GM20000 (cell line): ENCODE measurements around the gene MTMR1.

Experiments
- DNase-seq: peaks from one replicate; pipeline ENCODE4 v3.0.0; 2012; ENCODE audit warnings: low spot score
- TF ChIP-seq, protein P1 (sequence below): IDR thresholded peaks from 2 replicates; pipeline ENCODE4 v1.5.1; 2012; ENCODE audit warnings: mild to moderate bottlenecking, control low read depth; ENCODE audit errors: extremely low read depth, missing control alignments

Gene MTMR1

DNA sequence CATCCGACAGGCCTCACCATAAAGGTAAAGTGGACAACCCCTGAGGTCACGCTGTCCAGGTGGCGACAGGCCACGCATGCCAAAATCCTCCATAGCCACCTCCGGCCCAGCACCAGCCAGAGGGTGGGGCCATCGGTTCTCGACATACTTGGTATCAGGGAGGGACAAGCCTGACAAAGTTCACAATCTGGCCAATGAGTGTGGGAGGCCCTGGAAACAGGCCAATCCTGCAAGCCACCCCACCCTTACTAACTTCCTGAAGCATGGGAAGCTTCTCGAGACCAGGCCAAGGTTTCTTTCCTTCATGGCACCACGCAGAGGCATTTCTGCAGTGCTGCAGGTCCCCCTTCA, 73.8 kb downstream of the MTMR1 start:
- TF ChIP-seq, protein P1, sequence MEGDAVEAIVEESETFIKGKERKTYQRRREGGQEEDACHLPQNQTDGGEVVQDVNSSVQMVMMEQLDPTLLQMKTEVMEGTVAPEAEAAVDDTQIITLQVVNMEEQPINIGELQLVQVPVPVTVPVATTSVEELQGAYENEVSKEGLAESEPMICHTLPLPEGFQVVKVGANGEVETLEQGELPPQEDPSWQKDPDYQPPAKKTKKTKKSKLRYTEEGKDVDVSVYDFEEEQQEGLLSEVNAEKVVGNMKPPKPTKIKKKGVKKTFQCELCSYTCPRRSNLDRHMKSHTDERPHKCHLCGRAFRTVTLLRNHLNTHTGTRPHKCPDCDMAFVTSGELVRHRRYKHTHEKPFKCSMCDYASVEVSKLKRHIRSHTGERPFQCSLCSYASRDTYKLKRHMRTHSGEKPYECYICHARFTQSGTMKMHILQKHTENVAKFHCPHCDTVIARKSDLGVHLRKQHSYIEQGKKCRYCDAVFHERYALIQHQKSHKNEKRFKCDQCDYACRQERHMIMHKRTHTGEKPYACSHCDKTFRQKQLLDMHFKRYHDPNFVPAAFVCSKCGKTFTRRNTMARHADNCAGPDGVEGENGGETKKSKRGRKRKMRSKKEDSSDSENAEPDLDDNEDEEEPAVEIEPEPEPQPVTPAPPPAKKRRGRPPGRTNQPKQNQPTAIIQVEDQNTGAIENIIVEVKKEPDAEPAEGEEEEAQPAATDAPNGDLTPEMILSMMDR: no peak
- no peak for DNase-seq

DNA sequence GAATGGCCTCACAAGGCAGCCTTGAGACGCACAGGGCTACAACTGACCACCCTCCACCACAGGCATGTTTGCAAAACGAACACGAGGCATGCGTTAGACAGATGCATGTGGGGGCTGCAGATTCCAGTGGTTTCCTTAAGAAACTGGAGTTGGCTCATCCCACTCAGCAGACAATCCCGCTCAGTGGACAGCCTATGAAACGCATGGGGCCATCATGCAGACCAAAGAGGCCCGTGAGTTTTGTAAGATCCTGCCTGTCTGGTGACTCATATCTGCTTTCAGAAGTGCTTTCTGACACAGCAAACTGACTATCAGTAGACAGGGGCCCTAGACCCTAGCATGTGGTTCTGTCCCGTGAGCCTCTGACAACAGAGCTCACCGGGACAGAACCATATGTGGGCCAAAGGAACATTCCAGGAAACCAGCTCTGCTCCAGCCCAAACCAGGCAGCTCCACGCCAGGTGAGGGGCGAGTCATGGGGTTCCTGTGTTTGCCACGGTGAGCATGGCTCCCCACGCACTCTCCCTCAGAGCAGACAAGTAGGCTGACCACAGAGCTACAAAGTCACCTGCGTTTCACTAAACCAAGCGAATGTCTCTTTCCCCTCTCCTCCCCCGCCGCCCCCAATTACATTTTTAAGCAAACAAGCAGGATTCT, 74.4 kb downstream of the MTMR1 start:
- no peak for DNase-seq

DNA sequence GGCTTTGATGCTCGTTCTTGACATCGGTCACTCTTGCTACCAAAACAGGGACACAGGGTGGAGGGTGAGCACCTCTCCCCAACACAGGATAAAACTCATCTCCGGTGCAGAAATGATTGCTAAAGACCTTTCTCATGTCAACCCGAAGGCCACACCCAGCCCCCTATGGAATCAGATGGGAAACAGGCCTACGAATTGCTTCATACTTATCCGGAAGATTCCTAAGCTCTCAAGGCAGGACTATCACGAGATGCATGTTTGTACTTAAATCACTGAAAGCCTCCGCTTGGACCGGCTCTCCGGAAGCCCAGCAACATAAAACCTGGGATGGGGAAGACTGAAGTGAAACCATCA, 74.9 kb downstream of the MTMR1 start:
- TF ChIP-seq, protein P1: no peak
- no peak for DNase-seq

More for the DNA sequence above, 74.4 kb downstream of the MTMR1 start:
- TF ChIP-seq, protein P1: no peak

DNA sequence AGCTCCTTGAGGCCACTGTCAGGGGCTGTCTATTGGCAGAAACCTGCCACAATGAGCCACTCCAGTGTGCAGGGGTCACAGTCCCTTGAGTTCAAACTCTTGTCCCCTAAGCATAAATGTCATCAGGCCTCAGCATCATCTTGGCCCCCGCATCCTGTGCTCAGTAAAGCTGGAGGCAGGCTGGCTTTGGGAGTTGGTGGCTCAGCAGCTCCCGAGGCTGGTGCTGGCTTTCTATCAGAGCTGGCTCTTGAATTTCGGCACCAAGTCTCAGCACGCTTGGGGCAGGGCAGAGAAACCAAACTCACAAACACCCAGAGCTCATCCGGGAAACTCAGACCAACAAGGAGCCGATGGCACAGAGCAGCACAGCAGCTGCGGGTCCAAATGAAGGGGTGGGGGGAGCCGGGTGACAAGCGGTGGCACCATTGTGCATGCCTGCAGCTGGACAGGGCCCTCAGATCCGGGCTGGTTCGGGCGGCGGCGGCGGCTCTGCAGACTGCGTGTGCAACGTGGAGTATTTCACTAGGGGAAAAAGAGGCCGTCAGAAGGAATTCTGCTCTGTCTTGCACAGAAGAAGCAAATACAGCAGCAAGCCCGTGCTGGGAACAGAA, 75.5 kb downstream of the MTMR1 start:
- TF ChIP-seq, protein P1: no peak
- DNase-seq: no peak

DNA sequence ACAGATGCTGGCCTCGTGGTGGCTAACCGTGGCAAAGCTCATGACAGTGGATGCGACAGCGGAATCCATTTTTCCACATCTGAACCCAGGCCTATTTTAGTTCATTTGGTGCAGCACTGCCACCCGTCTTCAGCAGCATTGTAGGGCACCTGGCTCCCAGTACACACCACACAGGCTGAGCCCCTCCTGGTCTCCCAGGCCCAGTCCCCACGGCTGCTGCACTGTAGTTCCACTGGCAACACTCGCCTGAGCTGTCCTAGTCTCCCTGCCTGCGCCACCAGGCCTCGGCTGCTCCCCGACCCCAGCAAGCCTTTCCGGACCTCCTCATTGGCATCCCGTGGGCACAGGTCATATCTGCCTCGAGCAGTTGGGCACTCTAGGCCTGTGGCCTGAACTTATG, 76.2 kb downstream of the MTMR1 start:
- TF ChIP-seq, protein P1: no peak
- no peak for DNase-seq

DNA sequence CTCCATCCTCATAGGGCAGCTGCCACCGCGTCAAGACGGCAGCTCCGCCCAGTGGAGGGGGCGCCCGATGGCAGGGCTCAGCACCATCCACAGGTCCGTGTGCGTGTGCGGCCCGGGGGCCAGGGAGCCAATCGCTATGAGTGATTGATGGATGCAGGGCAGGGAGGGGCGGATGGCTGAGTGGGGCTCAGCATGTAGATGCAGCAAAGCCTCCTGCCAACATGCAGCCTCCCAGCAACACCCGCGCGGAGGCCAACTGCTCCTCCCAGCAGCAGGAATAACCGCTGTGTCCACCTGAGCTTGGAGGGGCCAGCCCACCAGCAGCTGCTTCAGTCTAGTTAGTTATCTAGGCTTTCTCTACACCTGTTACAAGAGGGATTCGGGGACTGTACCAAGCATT, 77.4 kb downstream of the MTMR1 start:
- DNase-seq: no peak

DNA sequence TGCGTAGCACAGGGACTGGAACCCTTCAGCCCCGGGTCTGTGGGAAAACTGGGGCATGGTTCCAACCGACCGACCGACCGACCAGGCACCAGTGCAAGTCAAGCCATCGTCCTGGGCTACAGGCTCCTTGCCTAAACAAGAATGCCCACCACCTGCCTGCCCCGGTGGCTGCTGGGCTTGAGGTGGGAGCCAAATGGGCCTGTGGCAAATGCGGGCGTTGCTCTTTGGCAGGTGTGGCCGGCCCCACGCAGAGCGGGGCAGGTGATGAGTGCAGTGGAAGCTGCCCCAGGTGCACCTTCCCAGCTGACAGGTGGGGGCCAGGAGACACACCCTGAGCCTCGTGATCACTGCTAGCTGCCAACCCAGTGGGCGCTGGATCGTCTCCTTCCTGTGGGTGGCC, 77.9 kb downstream of the MTMR1 start:
- TF ChIP-seq, protein P1: no peak
- no peak for DNase-seq

More for the DNA sequence above, 77.4 kb downstream of the MTMR1 start:
- TF ChIP-seq, protein P1: no peak
